B cell (primary cell): ENCODE results near the gene SGPL1. TPM values are rescaled to one million over a fixed set of nuclear protein-coding genes. Genes with fewer than 3 reads are reported as not detected.

Source experiments
- ATAC-seq: fragments of 200-7000 bp; cut with Tn5 transposase; one replicate; pipeline ENCODE4 v1.10.0; 2021; ENCODE audit warnings: low read depth, mild to moderate bottlenecking, moderate number of reproducible peaks, moderate library complexity
- CTCF ChIA-PET: fragments of 350-600 bp; sonication (Branson Sonifier 250); formaldehyde crosslinking; loops from one replicate; lab custom pipeline; 2021; ENCODE audit warnings: antibody characterized with exemption, inconsistent platforms; lab: Charles Lee
- POLR2A ChIA-PET: fragments of 350-600 bp; sonication (Branson Sonifier 250); formaldehyde crosslinking; loops from one replicate; lab custom pipeline; 2021; ENCODE audit warnings: antibody characterized with exemption; lab: Charles Lee
- DNase-seq: peaks from one replicate; pipeline ENCODE4 v3.0.0; 2013
- H2AFZ ChIP-seq: 2 replicates; pipeline ENCODE4 v1.6.1; 2012; ENCODE audit warnings: mild to moderate bottlenecking, low read depth, low read length; ENCODE audit not compliant: insufficient read depth, poor library complexity, severe bottlenecking
- H3K27ac ChIP-seq, 2 donors: 1 replicate in 1 of 2; 2 replicates in 1 of 2; pipeline ENCODE4 v1.5.1; 2012 to 2013; ENCODE audit warnings: low read length in 2 of 2, mild to moderate bottlenecking in 2 of 2, moderate library complexity in 1 of 2
- H3K27me3 ChIP-seq, 4 experiments: fragments of 200-600 bp in 1 of 4; sonication (generic) in 1 of 4; replicated peaks in 1 of 4; 1 replicate in 2 of 4; 2 replicates in 2 of 4; pipeline versions ENCODE4 v1.6.1 to v1.7.0; 2013 to 2016; ENCODE audit warnings: low read length in 3 of 4, mild to moderate bottlenecking in 2 of 4, mixed read lengths in 1 of 4, moderate library complexity in 1 of 4; ENCODE audit not compliant: insufficient read depth in 4 of 4, control insufficient read depth in 3 of 4; ENCODE audit errors: control extremely low read depth in 1 of 4
- H3K36me3 ChIP-seq, 2 experiments: replicated peaks in 1 of 2; 1 replicate in 1 of 2; 2 replicates in 1 of 2; pipeline versions ENCODE4 v1.6.1 to v1.7.1; 2013; ENCODE audit warnings: low read length in 1 of 2; ENCODE audit not compliant: insufficient read depth in 2 of 2, control insufficient read depth in 1 of 2; ENCODE audit errors: control extremely low read depth in 1 of 2, extremely low read depth in 1 of 2
- H3K4me1 ChIP-seq, 2 donors: fragments of 200-600 bp in 1 of 2; sonication (generic) in 1 of 2; 1 replicate in 1 of 2; 2 replicates in 1 of 2; pipeline versions ENCODE4 v1.5.1 to v1.6.1; 2013 to 2017; ENCODE audit warnings: low read length in 2 of 2; ENCODE audit not compliant: control insufficient read depth in 2 of 2, insufficient read depth in 2 of 2
- H3K4me2 ChIP-seq: replicated peaks from 2 replicates; pipeline ENCODE3; 2012; ENCODE audit warnings: mild to moderate bottlenecking, low read depth, low read length; ENCODE audit not compliant: poor library complexity, severe bottlenecking
- H3K4me3 ChIP-seq, 5 experiments: fragments of 200-600 bp in 1 of 5; sonication (generic) in 1 of 5; 1 replicate in 3 of 5; 2 replicates in 2 of 5; pipeline versions ENCODE4 v1.5.1 to v1.7.0; 2011 to 2016; ENCODE audit warnings: low read length in 4 of 5, mild to moderate bottlenecking in 4 of 5, low read depth in 2 of 5, control low read depth in 1 of 5, moderate library complexity in 1 of 5; ENCODE audit not compliant: insufficient read depth in 1 of 5; ENCODE audit errors: control extremely low read depth in 1 of 5, extremely low read depth in 1 of 5
- H3K79me2 ChIP-seq: fragments of 200-600 bp; sonication (generic); one replicate; pipeline ENCODE4 v1.6.0; 2016; ENCODE audit warnings: low read length; ENCODE audit not compliant: control insufficient read depth, insufficient read depth
- H3K9ac ChIP-seq: fragments of 200-600 bp; sonication (generic); 2 replicates; pipeline ENCODE4 v1.6.1; 2017; ENCODE audit warnings: mild to moderate bottlenecking, low read length, moderate library complexity
- H3K9me3 ChIP-seq, 3 donors: one replicate each; pipeline versions ENCODE4 v1.6.1 to v1.7.1; 2013; ENCODE audit warnings: low read length in 2 of 3; ENCODE audit not compliant: control insufficient read depth in 2 of 3, insufficient read depth in 1 of 3; ENCODE audit errors: control extremely low read depth in 1 of 3
- H4K20me1 ChIP-seq: 2 replicates; pipeline ENCODE4 v1.6.0; 2012; ENCODE audit warnings: mild to moderate bottlenecking, low read length; ENCODE audit not compliant: insufficient read depth, control insufficient read depth, poor library complexity, severe bottlenecking
- H3K27ac Mint-ChIP-seq: one replicate; pipeline ENCODE4 v1.8.0; 2021; ENCODE audit warnings: mixed read lengths
- H3K27me3 Mint-ChIP-seq: one replicate; pipeline ENCODE4 v1.8.0; 2021; ENCODE audit warnings: mixed read lengths
- H3K4me1 Mint-ChIP-seq: one replicate; pipeline ENCODE4 v1.8.0; 2021; ENCODE audit warnings: mixed read lengths
- H3K4me3 Mint-ChIP-seq: one replicate; pipeline ENCODE4 v1.8.0; 2021; ENCODE audit warnings: mixed read lengths
- H3K9me3 Mint-ChIP-seq: one replicate; pipeline ENCODE4 v1.8.0; 2022; ENCODE audit warnings: mixed read lengths; ENCODE audit not compliant: insufficient read depth
- CTCF ChIP-seq: fragments of 200-600 bp; IDR thresholded peaks from one replicate; pipeline ENCODE4 v1.8.0; 2022; ENCODE audit warnings: antibody characterized with exemption, mild to moderate bottlenecking
- EZH2 ChIP-seq: IDR thresholded peaks from 2 replicates; pipeline ENCODE4 v1.6.1; 2012; ENCODE audit warnings: borderline replicate concordance, low read depth, mild to moderate bottlenecking, moderate library complexity, low read length; ENCODE audit not compliant: insufficient read depth, poor library complexity, severe bottlenecking
- WGBS: methylation state at CpG from one replicate; pipeline ENCODE4 v1.1.5; 2013; ENCODE audit warnings: missing lambda C conversion rate; ENCODE audit not compliant: insufficient coverage; 5-methylcytosine and 5-hydroxymethylcytosine counted together
- intact Hi-C: fragments of 100-400 bp; cut with micrococcal nuclease; formaldehyde crosslinking; loops from one replicate; pipeline ENCODE4 v1.10.0; 2022
- polyA plus RNA-seq: library from polyadenylated mRNA; depleted of rRNA; stranded (reverse); fragments of >200 nt; gene quantifications from 2 replicates; pipeline ENCODE4 v1.2.3, GENCODE V29; 2012
- total RNA-seq, 2 donors: library from RNA; stranded (reverse); fragments of 120-200 nt in 1 of 2; gene quantifications; 1 replicate in 1 of 2; 2 replicates in 1 of 2; pipeline versions ENCODE4 v1.2.3 to v1.2.4, GENCODE V29; 2013 to 2022

Gene SGPL1
- total and polyA plus RNA-seq, 2 donors (not counting 1 experiment from before 2014, with no cell fraction given) = 9.1 to 46.2 TPM

- H3K27me3 Mint-ChIP-seq = peaks cover 9% of the 10 kb centered on the region
- H3K4me2 ChIP-seq = no peak overlapping the region
- WGBS = 87% methylated on average over 7 of the region's 9 CpGs
Measured at GRCh38 chr10:70915806-70916205, 100.1 kb downstream of the SGPL1 start.

GRCh38 chr10:70916241-70916640 is 100.5 kb downstream of the SGPL1 start:
- H3K36me3 ChIP-seq = no peaks in the 10 kb centered on the region
- ChIA-PET CTCF (no interaction called here), POLR2A (no interaction called here)
- WGBS = 97% methylated on average over 4 of the region's 6 CpGs
- no peaks in the 10 kb centered on the region for H3K4me1 Mint-ChIP-seq
- TF ChIP-seq CTCF (no peak), EZH2 (no peak)
- H3K9me3 Mint-ChIP-seq = no peaks in the 10 kb centered on the region
- no peak for ATAC-seq
- no peak overlapping the region for H3K27ac ChIP-seq
- no peak overlapping the region for H3K4me2 ChIP-seq
- peaks cover 0 to 4% (median 0%) of the 10 kb centered on the region in 3 donors for H3K9me3 ChIP-seq
- H3K4me1 ChIP-seq = no peaks in the 10 kb centered on the region
- H2AFZ ChIP-seq = no peak overlapping the region
- no peak for DNase-seq
- H3K4me3 ChIP-seq = no peak overlapping the region
- no peak overlapping the region for H3K27ac Mint-ChIP-seq
- intact Hi-C loops = no loop called here
- no peaks in the 10 kb centered on the region for H4K20me1 ChIP-seq
- H3K79me2 ChIP-seq = no peaks in the 10 kb centered on the region
- peaks cover 13% of the 10 kb centered on the region for H3K27me3 Mint-ChIP-seq
- H3K9ac ChIP-seq = no peak overlapping the region
- H3K27me3 ChIP-seq = no peaks in the 10 kb centered on the region
- no peak overlapping the region for H3K4me3 Mint-ChIP-seq

More at GRCh38 chr10:70915806-70916205, 100.1 kb downstream of the SGPL1 start:
- Histone ChIP-seq H4K20me1 (no peaks in the 10 kb centered on the region), H2AFZ (no peak overlapping the region), H3K27me3 (no peaks in the 10 kb centered on the region), H3K79me2 (no peaks in the 10 kb centered on the region), H3K36me3 (no peaks in the 10 kb centered on the region), H3K4me3 (no peak overlapping the region), H3K9ac (no peak overlapping the region), H3K27ac (no peak overlapping the region), H3K9me3 (peaks cover 0 to 4% (median 0%) of the 10 kb centered on the region in 3 donors), H3K4me1 (no peaks in the 10 kb centered on the region)
- CTCF ChIA-PET = no interaction called here
- Mint-ChIP-seq H3K4me1 (no peaks in the 10 kb centered on the region), H3K4me3 (no peak overlapping the region), H3K27ac (no peak overlapping the region), H3K9me3 (no peaks in the 10 kb centered on the region)
- POLR2A ChIA-PET = no interaction called here
- TF ChIP-seq EZH2 (no peak), CTCF (no peak)
- DNase-seq (no peak), ATAC-seq (no peak)
- intact Hi-C loops = no loop called here
